PC-9 (cell line): ENCODE measurements around the gene FRMD4B. TPM values are rescaled to one million over a fixed set of nuclear protein-coding genes. Genes with fewer than 3 reads are reported as not detected.

Experiments used
- BruUV-seq: library from RNA; stranded (reverse); fragments of 400-500 nt; replicated peaks from 2 replicates; lab custom pipeline; 2021; lab: Mats Ljungman, UMichigan
- CTCF ChIA-PET: fragments of 300-600 bp; sonication (Branson Sonifier 250); formaldehyde crosslinking; loops from one replicate; lab custom pipeline; 2022; ENCODE audit warnings: antibody characterized with exemption; lab: Charles Lee
- POLR2A ChIA-PET: fragments of 300-600 bp; sonication (Branson Sonifier 250); formaldehyde crosslinking; loops from one replicate; lab custom pipeline; 2022; ENCODE audit warnings: antibody characterized with exemption; ENCODE audit not compliant: unreplicated experiment; lab: Charles Lee
- DNase-seq, 2 experiments: peaks; one replicate each; pipeline versions ENCODE4 v3.0.0 to v3.0.0-alpha.2; 2015 to 2022; ENCODE audit warnings: mixed read lengths in 1 of 2
- H2AFZ ChIP-seq: fragments of 200-600 bp; sonication (generic); 2 replicates; pipeline ENCODE4 v1.8.1; 2017; ENCODE audit warnings: antibody characterized with exemption
- H3F3A ChIP-seq: fragments of 200-600 bp; sonication (generic); 2 replicates; pipeline ENCODE4 v1.8.1; 2017; ENCODE audit warnings: antibody characterized with exemption, mild to moderate bottlenecking, low read depth; ENCODE audit not compliant: insufficient read depth
- H3K27ac ChIP-seq: fragments of 200-600 bp; sonication (generic); 2 replicates; pipeline ENCODE4 v1.6.1; 2016; ENCODE audit warnings: mixed run types
- H3K27me3 ChIP-seq: fragments of 200-600 bp; sonication (generic); 2 replicates; pipeline ENCODE4 v1.6.1; 2016; ENCODE audit warnings: low read depth, mixed run types; ENCODE audit not compliant: insufficient read depth
- H3K36me3 ChIP-seq: fragments of 200-600 bp; sonication (generic); 2 replicates; pipeline ENCODE4 v1.6.1; 2016; ENCODE audit warnings: low read depth, mixed run types
- H3K4me1 ChIP-seq: fragments of 200-600 bp; sonication (generic); replicated peaks from 2 replicates; pipeline ENCODE4 v1.6.1; 2016; ENCODE audit warnings: mixed run types; ENCODE audit not compliant: insufficient read depth
- H3K4me2 ChIP-seq: fragments of 200-600 bp; sonication (generic); 2 replicates; pipeline ENCODE4 v1.6.1; 2017; ENCODE audit warnings: mixed run types
- H3K4me3 ChIP-seq: fragments of 200-600 bp; sonication (generic); 2 replicates; pipeline ENCODE4 v1.6.1; 2016; ENCODE audit warnings: mixed run types
- H3K79me2 ChIP-seq: fragments of 200-600 bp; sonication (generic); 2 replicates; pipeline ENCODE4 v1.6.1; 2017; ENCODE audit warnings: low read depth, mixed run types
- H3K9me2 ChIP-seq: fragments of 200-600 bp; sonication (generic); 2 replicates; pipeline ENCODE4 v1.8.1; 2017; ENCODE audit warnings: mild to moderate bottlenecking; ENCODE audit not compliant: insufficient read depth
- H3K9me3 ChIP-seq: fragments of 200-600 bp; sonication (generic); 2 replicates; pipeline ENCODE4 v1.8.1; 2016; ENCODE audit warnings: low read depth; ENCODE audit not compliant: insufficient read depth
- H4K20me1 ChIP-seq: fragments of 200-600 bp; sonication (generic); 2 replicates; pipeline ENCODE4 v1.8.1; 2017; ENCODE audit not compliant: insufficient read depth
- EZH2 ChIP-seq: fragments of 200-600 bp; sonication (generic); IDR thresholded peaks from 2 replicates; pipeline ENCODE4 v1.8.0; 2017; ENCODE audit warnings: antibody characterized with exemption, low read depth
- intact Hi-C: fragments of 100-400 bp; cut with micrococcal nuclease; formaldehyde crosslinking; loops from one replicate; pipeline ENCODE4 v1.10.0; 2022; ENCODE audit not compliant: unreplicated experiment
- total RNA-seq: library from RNA; stranded (reverse); gene quantifications from 2 replicates; pipeline ENCODE4 v1.2.3, GENCODE V29; 2021
- TF ChIP-seq, protein P1 (sequence below): fragments of 200-600 bp; sonication (generic); conservative IDR thresholded peaks from 2 replicates; pipeline ENCODE4 v1.6.1; 2017; ENCODE audit warnings: mixed run types, antibody characterized with exemption, mild to moderate bottlenecking, moderate library complexity

Gene FRMD4B
- total RNA-seq, 1 experiment from 2014 or later = 10.2 TPM

DNA sequence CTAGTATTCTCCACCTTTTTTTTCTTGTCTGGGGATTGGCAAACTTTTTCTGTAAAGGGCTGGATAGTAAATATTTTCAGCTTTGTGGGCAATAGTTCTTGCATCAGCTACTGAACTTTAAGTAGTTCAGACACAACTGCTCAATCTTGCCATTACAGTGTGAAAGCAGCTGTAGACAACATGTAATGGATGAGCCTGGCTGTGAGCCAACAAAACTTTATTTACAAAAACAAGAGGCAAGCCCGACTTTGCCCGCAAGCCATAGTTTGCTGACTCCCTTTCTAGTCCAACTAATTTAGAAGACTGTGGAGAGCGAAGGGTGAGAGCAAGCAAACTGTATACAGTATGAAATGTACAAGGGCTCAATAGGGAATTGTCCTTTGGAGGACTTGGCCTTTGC lies 6.2 kb downstream of the FRMD4B start:
- no peaks in the 10 kb centered on the region for H3K9me3 ChIP-seq
- ChIA-PET CTCF (no interaction called here), POLR2A (interaction anchor here (0.7 kb wide), 1 partner anchor 20 kb away, joined by 4 read pairs; no protein-coding TSS in a partner anchor)
- no peaks in the 10 kb centered on the region for H3K36me3 ChIP-seq
- no peaks in the 10 kb centered on the region for H3K4me1 ChIP-seq
- intact Hi-C loops = no loop called here
- H4K20me1 ChIP-seq = no peaks in the 10 kb centered on the region
- no peaks in the 10 kb centered on the region for H3K79me2 ChIP-seq
- H3K9me2 ChIP-seq = no peaks in the 10 kb centered on the region
- DNase-seq = no peak
- H3F3A ChIP-seq = no peaks in the 10 kb centered on the region
- peaks cover 2% of the 10 kb centered on the region; the same call in 1 of the 2 replicates for H3K27me3 ChIP-seq
- H3K4me2 ChIP-seq = no peak overlapping the region
- H3K4me3 ChIP-seq = no peak overlapping the region
- no peak overlapping the region for H3K27ac ChIP-seq
- H2AFZ ChIP-seq = no peak overlapping the region
- BruUV-seq = no TSS peak
- no peak for TF ChIP-seq EZH2
- TF ChIP-seq, protein P1, sequence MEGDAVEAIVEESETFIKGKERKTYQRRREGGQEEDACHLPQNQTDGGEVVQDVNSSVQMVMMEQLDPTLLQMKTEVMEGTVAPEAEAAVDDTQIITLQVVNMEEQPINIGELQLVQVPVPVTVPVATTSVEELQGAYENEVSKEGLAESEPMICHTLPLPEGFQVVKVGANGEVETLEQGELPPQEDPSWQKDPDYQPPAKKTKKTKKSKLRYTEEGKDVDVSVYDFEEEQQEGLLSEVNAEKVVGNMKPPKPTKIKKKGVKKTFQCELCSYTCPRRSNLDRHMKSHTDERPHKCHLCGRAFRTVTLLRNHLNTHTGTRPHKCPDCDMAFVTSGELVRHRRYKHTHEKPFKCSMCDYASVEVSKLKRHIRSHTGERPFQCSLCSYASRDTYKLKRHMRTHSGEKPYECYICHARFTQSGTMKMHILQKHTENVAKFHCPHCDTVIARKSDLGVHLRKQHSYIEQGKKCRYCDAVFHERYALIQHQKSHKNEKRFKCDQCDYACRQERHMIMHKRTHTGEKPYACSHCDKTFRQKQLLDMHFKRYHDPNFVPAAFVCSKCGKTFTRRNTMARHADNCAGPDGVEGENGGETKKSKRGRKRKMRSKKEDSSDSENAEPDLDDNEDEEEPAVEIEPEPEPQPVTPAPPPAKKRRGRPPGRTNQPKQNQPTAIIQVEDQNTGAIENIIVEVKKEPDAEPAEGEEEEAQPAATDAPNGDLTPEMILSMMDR = no peak

DNA sequence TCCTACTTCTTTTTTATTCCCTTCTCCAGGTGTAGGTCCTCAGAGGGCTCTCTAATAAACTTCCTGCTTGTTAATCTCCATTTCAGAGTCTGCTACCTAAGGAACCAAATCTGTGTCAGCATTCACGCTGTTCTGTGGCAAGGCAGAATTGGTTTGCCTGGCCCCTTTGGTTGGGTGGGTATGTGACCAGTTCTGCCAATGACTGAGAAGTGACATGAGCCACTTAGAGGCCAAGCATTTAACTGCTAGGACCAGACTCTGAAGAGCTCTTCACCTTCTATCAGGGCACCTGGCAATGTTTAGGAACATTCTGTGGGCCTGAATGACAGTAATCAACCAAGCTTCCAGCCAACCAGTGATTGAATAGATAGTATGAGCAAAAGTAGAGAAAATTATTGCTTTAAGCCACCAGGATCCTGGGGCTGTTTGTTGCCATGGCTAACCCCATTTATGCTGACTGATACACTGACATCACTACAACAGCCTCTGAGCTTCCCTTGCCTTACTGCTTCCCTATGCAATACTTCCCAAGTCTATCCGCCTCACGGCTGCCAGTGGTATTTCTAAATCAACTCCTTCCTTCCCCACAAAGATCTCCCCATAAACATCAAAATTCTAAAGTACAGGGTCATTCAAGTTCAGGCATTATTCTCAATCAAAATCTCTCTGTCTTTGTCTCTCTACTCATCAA lies 7.6 kb downstream of the FRMD4B start:
- Histone ChIP-seq H3K9me3 (no peaks in the 10 kb centered on the region), H3K4me3 (no peak overlapping the region), H3K27me3 (no peaks in the 10 kb centered on the region), H3F3A (no peaks in the 10 kb centered on the region), H3K27ac (no peak overlapping the region), H4K20me1 (no peaks in the 10 kb centered on the region), H3K4me1 (no peaks in the 10 kb centered on the region), H2AFZ (no peak overlapping the region), H3K4me2 (no peak overlapping the region), H3K9me2 (no peaks in the 10 kb centered on the region), H3K36me3 (no peaks in the 10 kb centered on the region), H3K79me2 (no peaks in the 10 kb centered on the region)
- TF ChIP-seq EZH2 = no peak
- CTCF ChIA-PET = interaction anchor here (0.7 kb wide), 1 partner anchor 36 kb away, joined by 4 read pairs; no protein-coding TSS in a partner anchor
- intact Hi-C loops = no loop called here
- POLR2A ChIA-PET = interaction anchor here (0.7 kb wide), 1 partner anchor 90 kb away, joined by 3 read pairs; no protein-coding TSS in a partner anchor
- BruUV-seq = no TSS peak
- no peak for DNase-seq

DNA sequence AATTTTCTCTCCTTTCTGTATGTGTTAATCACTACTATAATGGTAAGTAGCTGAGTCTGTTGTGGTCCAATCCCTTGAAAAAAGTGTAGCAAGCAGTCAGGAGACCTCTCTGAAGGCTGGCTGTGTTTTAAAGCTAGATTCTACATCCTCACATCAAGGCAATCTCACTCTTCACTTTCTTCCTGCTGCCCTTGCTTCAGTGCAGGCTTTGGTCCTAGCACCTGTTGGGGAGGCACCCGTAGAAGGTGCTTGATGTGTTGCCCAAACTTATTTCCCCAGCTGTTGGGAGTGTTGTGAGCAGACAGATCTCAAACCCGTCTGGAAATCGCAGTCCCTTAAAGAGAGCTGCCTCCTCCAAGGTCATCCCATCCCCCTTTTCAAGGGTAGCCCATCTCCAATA lies 8.6 kb downstream of the FRMD4B start:
- no peak overlapping the region for H3K4me2 ChIP-seq
- H3K27ac ChIP-seq = no peak overlapping the region
- H2AFZ ChIP-seq = no peak overlapping the region
- H4K20me1 ChIP-seq = no peaks in the 10 kb centered on the region
- DNase-seq = no peak
- TF ChIP-seq EZH2 = no peak
- TF ChIP-seq, protein P1 = no peak
- no peaks in the 10 kb centered on the region for H3K79me2 ChIP-seq
- POLR2A ChIA-PET = no interaction called here
- H3K36me3 ChIP-seq = no peaks in the 10 kb centered on the region
- H3K27me3 ChIP-seq = no peaks in the 10 kb centered on the region
- CTCF ChIA-PET = no interaction called here
- H3K9me2 ChIP-seq = no peaks in the 10 kb centered on the region
- intact Hi-C loops = no loop called here
- H3K4me1 ChIP-seq = no peaks in the 10 kb centered on the region
- BruUV-seq = no TSS peak
- H3K4me3 ChIP-seq = no peak overlapping the region
- no peaks in the 10 kb centered on the region for H3F3A ChIP-seq
- H3K9me3 ChIP-seq = no peaks in the 10 kb centered on the region
